Measurements from ENCODE around the gene NKX1-2.

NKX1-2 gene

DNA sequence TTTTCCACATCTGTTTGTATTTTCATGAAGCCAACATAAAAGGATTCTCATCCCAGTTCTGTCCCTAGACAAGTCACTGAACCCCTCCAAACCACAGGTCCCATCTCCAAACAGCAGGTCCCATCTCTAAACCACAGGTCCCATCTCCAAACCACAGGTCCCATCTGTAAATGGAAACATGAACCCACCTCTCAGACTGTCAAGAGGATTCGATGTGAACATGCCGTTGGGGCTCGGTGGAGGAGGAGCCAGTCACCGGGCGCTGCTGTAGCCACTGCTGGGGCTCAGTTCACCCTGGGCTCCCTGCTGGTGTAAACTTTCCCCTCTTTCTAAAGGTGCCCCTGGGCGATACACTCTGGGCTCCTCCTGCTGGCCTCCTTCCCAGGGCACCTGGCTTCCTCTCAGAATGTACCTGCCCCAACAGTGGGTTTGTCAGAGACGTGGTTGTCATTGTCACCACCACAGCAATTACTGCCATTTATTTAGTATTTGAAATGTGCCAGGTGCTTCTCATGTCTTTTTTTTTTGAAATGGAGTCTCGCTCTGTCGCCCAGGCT is 24.8 kb upstream of the NKX1-2 start:
- DNase-seq: no peak

GRCh38 chr10:124473070-124473469 is 23.2 kb upstream of the NKX1-2 start:
- DNase-seq: no peak

DNA sequence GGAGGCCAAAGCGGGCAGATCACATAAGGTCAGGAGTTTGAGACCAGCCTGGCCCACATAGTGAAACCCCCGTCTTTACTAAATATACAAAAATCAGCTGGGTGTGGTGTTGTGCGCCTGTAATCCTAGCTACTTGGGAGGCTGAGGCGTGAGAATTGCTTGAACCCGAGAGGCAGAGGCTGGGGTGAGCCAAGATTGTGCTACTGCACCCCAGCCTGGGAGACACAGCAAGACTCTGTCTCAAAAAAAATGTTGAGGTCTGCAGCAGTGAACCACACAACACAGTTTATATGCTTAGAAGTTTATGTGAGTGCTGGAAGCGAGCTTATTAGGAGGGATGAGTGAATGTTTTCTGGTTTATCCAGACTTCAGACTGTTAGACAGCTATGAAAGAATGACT is 22.2 kb upstream of the NKX1-2 start:
- DNase-seq: no peak

- no peak for DNase-seq
Observed at GRCh38 chr10:124470544-124471434, 21.0 kb upstream of the NKX1-2 start.

GRCh38 chr10:124469956-124470484 is 20.2 kb upstream of the NKX1-2 start:
- DNase-seq: no peak

DNA sequence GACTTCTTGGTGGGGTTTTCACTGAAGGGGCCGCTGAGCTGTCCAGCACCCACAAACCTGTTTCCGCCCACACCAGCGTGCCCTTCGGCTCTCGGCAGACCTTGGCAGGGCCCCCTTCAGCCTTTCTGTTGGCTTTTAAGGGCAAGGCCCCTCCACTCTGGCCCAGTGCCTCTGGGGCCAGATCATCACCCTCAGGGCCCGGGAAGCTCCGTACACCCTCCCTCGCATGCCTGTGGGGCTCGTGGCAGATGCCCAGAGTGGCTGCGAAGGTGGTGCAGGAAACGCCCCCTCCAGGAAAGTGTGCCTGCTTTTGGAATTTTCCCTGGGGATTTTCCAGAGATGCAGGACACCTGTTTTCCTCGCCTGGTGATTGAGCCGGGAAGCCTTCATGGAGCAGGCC is 18.8 kb upstream of the NKX1-2 start:
- no peak for DNase-seq

DNA sequence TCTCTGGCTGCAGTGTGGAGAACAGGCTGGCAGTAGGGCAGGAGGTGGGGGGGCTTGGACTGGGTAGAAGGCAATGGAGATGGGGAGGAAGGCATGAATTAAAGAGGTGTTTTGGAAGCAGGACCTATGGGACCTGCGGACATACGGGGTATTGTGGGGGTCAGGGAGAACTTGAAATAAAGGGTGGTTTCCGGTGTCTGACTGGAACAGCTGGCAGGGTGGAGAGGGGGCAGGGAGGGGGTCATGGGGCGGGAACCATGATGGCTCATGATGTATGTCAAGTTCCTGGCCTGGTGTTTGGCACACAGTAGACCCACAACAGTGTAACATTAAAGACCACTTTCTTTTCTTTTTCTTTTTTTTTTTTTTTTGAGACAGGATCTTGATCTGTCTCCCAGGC is 17.3 kb upstream of the NKX1-2 start:
- DNase-seq: no peak

GRCh38 chr10:124465777-124466488 is 16.1 kb upstream of the NKX1-2 start:
- no peak for DNase-seq

DNA sequence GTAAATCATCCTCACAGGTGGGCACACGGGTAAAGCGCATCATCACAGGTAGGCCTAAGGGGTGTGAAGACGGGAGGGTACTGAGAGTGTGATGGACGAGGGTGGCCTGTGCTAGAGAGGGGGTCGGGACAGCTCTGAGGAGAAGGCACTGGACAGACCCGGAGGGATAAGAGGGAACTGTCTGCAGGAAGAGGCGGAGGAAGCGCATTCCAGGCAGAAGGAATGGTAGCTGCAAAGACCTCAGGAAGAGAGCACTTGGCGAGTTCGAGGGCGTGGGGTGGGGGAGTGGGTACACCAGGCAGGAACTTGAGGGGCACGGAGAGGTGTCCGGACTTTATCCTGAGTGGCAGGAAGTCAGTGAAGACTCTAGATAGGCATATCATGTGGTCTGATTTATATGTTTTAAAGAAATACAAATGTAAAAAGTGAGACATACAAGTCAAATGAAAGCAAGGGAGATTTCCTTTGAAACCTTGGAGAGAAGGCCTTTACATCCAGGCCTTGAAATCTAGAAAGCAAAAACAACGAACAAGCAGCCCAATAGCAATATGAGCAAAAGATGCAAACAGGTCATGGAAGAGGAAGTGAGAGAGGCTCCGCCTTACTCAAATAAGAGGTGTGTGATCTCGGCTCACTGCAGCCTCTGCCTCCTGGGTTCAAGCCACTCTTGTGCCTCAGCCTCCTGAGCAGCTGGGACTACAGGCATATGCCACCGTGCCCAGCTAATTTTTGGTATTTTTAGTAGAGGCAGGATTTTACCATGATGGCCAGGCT is 15.4 kb upstream of the NKX1-2 start:
- peak in 2 of 6 experiments; percentile 10 to 29 for DNase-seq

- no peak for DNase-seq
Observed at GRCh38 chr10:124464028-124464965, 14.5 kb upstream of the NKX1-2 start.

DNA sequence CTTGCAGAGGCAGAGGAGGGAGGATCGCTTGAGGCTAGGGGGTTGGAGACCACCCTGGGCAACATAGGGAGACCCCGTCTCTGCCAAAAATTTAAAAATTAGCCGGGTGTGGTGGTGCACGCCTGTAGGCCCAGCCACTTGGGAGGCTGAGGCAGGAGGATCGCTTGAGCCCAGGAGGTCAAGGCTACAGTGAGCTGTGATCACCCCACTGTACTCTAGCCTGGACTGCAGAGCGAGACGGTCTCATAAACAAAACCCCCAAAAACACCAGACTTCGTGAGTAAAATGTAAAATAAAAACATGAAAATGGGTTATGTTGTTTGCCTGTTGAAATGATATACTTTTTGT is 12.5 kb upstream of the NKX1-2 start:
- DNase-seq: no peak

DNA sequence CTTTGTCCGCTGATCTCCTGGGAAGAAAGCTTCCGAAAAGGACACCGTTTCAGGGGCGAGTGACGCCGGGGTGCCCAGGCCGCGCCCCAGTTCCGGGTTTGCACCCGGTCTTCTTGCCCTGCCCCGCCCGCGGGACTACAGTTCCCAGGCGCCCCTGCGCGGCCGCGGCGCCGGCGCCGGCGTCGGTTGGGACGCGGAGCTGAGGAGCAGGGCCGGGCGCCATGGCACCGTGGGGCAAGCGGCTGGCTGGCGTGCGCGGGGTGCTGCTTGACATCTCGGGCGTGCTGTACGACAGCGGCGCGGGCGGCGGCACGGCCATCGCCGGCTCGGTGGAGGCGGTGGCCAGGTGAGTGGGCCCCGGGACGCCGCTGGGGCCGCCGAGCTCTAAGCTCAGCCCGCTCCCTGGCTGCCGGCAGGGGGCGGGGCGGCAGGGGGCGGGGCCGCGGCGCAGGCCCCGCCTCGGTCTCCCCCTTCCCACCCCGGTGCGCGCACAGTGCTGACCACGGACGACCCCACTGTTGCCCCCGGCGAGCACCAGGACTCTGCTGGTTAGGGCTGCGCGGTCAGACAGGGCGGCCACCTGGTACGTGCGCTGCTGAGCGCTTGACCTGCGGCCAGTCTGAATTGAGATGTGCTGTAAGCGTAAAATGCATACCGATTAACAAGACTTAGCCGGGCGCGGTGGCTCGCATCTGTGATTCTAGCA is 12.0 kb upstream of the NKX1-2 start, which contains the start of gene LHPP:
Gene LHPP, plus strand, starts transcription at position 182 of the 706 bp plus-strand sequence. Its CDS starts 40 bp downstream, at position 222.
- DNase-seq: peak; percentile 63 to 93 (median 82)

DNA sequence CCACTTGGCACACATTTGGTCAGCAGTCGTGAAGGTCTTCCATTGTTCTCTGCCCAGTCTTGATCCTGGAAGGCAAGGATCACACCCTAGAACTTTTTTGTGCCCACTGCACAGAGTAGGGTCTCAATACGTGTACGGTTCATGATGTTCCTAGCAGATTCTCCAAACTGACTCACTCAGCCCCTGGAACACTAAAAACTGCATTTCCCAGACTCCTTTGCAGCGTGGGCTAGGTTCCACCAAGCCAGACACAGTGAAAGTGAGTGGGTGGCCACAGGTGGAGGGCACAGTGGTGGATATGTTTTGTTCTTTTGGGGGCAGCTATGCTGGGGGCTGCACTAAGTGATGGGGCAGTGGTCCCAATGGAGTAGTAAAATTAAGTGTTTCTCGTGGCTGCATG is 10.3 kb upstream of the NKX1-2 start:
- DNase-seq: no peak

- DNase-seq: no peak
Observed at GRCh38 chr10:124459395-124459794, 9.6 kb upstream of the NKX1-2 start.

- no peak for DNase-seq
Observed at GRCh38 chr10:124458889-124459288, 9.1 kb upstream of the NKX1-2 start.

- no peak for DNase-seq
Observed at GRCh38 chr10:124458473-124458872, 8.6 kb upstream of the NKX1-2 start.

DNA sequence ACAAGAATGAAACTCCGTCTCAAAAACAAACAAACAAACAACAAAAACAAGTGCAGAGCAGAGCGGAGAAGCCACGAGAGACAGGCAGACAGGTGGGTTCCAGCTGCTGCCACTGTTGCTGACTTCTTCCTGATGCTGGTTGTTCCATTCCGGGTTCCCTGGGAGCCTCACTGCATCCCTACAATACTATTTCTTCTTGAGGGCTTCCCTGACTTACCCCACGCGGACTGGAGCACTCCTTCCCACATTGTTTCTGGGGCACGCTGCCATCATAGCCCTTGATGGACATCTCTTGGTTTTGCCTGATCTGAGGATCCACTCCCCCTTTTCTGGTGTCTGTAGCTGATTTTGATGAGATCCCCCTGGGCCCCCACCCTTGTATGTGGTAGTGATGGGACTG is 5.6 kb upstream of the NKX1-2 start:
- no peak for DNase-seq

DNA sequence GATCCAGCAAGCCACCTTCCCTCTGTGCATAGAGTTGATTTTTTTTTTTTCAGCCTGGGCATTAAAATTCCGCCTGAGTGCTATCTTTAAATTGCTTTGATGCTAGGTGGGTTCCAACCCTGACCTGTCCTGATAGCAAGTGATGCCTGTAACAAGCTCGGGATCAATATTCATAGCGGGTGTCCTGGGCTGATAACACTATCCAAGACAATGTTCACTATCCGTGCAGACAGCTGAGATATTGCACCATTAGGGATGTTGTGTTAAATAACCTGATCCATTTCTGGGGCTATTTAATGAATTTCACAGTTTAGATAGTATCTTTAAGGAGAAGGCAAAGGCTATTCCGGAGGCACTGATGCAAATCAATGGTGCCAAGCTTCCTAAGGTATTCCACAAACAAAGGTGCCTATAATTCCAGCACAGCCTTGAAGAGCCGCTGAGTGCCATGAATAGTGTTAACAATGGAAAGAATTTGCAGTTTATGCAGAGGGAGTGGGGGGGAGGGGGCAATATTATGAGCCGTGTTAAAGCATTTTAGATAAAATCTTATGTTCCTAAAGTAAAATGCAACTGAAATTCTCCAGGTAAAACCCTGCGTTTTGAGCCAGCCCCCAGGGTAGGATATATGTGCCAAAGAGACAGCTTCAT is 4.2 kb upstream of the NKX1-2 start:
- no peak for DNase-seq

GRCh38 chr10:124451276-124451675 is 1.4 kb upstream of the NKX1-2 start:
- DNase-seq: no peak

GRCh38 chr10:124450783-124451057 is 885 bp upstream of the NKX1-2 start:
- no peak for DNase-seq

Data from stimulated activated naive CD4-positive, alpha-beta T cell (primary cell).